ENCODE measurements around the gene THG1L. TPM values are rescaled to one million over a fixed set of nuclear protein-coding genes. Genes with fewer than 3 reads are reported as not detected.
A peak's percentile ranks its signal among the peaks of the same experiment; 100 is the strongest.

THG1L gene
- total and polyA plus RNA-seq, 2 of the 4 experiments (the other 2 are of a cell fraction): 15.2 to 20.4 TPM

DNA sequence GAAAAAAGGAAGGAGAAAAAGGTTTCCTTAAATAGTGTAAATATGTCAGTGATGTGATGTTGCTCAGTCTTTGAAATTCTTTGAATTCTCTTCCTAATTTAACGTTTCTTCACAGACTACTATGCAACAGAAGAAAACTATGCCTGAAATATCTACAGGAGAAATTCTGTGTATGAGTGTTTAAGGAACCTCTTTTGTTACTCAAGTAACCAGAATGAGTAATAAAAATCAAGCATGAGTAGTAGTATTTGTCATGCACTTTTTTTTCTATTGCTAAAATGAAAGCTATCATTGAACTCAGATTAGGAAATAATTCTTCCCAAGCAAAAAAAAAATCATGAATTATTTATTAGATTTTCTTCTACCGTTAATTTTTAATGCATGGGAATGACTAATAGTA lies 20.3 kb upstream of the THG1L start:
- H3K4me1 ChIP-seq (ENCODE audit: control insufficient read depth, insufficient read depth, low read length): peaks cover 2% of the 10 kb centered on the region; the same call in 1 of the 2 replicates
- peaks cover 5% of the 10 kb centered on the region for H3K9me1 ChIP-seq (ENCODE audit: insufficient read depth, low read length)
- no peaks in the 10 kb centered on the region for H3K27me3 ChIP-seq (ENCODE audit: control insufficient read depth, insufficient read depth, low read length)
- no peak overlapping the region for H4K91ac ChIP-seq (ENCODE audit: insufficient read depth, low read depth, low read length)
- H3K4ac ChIP-seq (ENCODE audit: low read depth, low read length): no peak overlapping the region; the same call in 1 of the 2 replicates
- no peak overlapping the region for H2AK5ac ChIP-seq (ENCODE audit: low read depth, low read length)
- H3K4me3 ChIP-seq (ENCODE audit: insufficient read depth, low read depth, low read length): no peak overlapping the region
- H3K18ac ChIP-seq (ENCODE audit: low read depth, low read length): no peak overlapping the region
- H2BK5ac ChIP-seq (ENCODE audit: low read depth, low read length, poor library complexity, severe bottlenecking): peak overlapping the region; percentile 63
- no peak overlapping the region for H2BK15ac ChIP-seq (ENCODE audit: low read depth, low read length)
- no peak overlapping the region; a peak in 1 of 4 replicates for H4K8ac ChIP-seq (ENCODE audit: low read depth in 2 of 2, low read length in 2 of 2)
- no peak overlapping the region for H2BK120ac ChIP-seq (ENCODE audit: low read depth, low read length)
- H3K56ac ChIP-seq (ENCODE audit: extremely low read depth, insufficient read depth, low read length): no peak overlapping the region
- no peak overlapping the region for H2BK20ac ChIP-seq (ENCODE audit: low read depth, low read length)
- no peak overlapping the region for H3K14ac ChIP-seq (replicated peaks; ENCODE audit: low read depth, low read length)
- no peaks in the 10 kb centered on the region for H3K79me1 ChIP-seq (ENCODE audit: low read depth in 1 of 2, low read length in 2 of 2)
- H3K23ac ChIP-seq (ENCODE audit: low read depth, low read length): no peak overlapping the region
- TF ChIP-seq USF2 (IDR thresholded peaks at IDR 0.05; ENCODE audit: low read depth, low read length) (no peak), SMC3 (IDR thresholded peaks at IDR 0.05; ENCODE audit: low read depth, low read length) (0 out of 2 replicates have a peak, but pooled peaks have one; percentile 3), MAFK (IDR thresholded peaks at IDR 0.05; ENCODE audit: low read depth, low read length) (0 out of 2 replicates have a peak, but pooled peaks have one; percentile 9), RCOR1 (IDR thresholded peaks at IDR 0.05; ENCODE audit: insufficient replicate concordance, low read length) (no peak), RFX5 (IDR thresholded peaks at IDR 0.05; ENCODE audit: low read depth, low read length) (no peak), POLR2A (IDR thresholded peaks at IDR 0.05; ENCODE audit: low read depth, low read length) (no peak), MXI1 (IDR thresholded peaks at IDR 0.05; ENCODE audit: borderline replicate concordance, low read depth, low read length) (no peak), CHD1 (IDR thresholded peaks at IDR 0.05; ENCODE audit: low read depth, low read length) (no peak), MAZ (IDR thresholded peaks at IDR 0.05; ENCODE audit: borderline replicate concordance, low read depth, low read length) (no peak), BHLHE40 (IDR thresholded peaks at IDR 0.05; ENCODE audit: low read depth, low read length) (no peak), FOS (IDR thresholded peaks at IDR 0.05; ENCODE audit: low read depth, low read length) (0 out of 2 replicates have a peak, but pooled peaks have one; percentile 18), CEBPB (IDR thresholded peaks at IDR 0.05; ENCODE audit: low read depth, low read length) (peak; percentile 78), ELK1 (IDR thresholded peaks at IDR 0.05; ENCODE audit: borderline replicate concordance, low read depth, low read length) (no peak), RAD21 (IDR thresholded peaks at IDR 0.05; ENCODE audit: low read length) (no peak), CTCF (conservative IDR thresholded peaks at IDR 0.05; ENCODE audit: low read depth, low read length) (no peak), NFE2L2 (IDR thresholded peaks at IDR 0.05; ENCODE audit: low read depth, low read length) (no peak)
- no peak overlapping the region for H2AK9ac ChIP-seq (replicated peaks; ENCODE audit: low read depth, low read length, poor library complexity)
- ChIA-PET POLR2A (ENCODE audit: unreplicated experiment) (no interaction called here), CTCF (interaction anchor here (0.6 kb wide), 1 partner anchor 563 kb away, joined by 3 read pairs; no protein-coding TSS in a partner anchor)
- H3K4me2 ChIP-seq (ENCODE audit: low read depth, low read length): no peak overlapping the region; the same call in 1 of the 2 replicates
- no peaks in the 10 kb centered on the region for H3K9me3 ChIP-seq (ENCODE audit: control insufficient read depth, insufficient read depth, low read length)
- no peak overlapping the region for H4K5ac ChIP-seq (ENCODE audit: low read depth, low read length)
- no TSS peak for BruUV-seq (replicated peaks)
- peak; percentile 86 for DNase-seq
- H3K27ac ChIP-seq (ENCODE audit: insufficient read depth, low read length): no peak overlapping the region
- intact Hi-C loops (cut with micrococcal nuclease) (loop anchor here (10.0 kb wide), 1 partner anchor 206 kb away; no protein-coding TSS in a partner anchor), in situ Hi-C loops (cut with MboI; ENCODE audit: low sequenced_read_pairs) (loop anchor here (10.0 kb wide), 2 partner anchors 206 to 356 kb away; no protein-coding TSS in a partner anchor), dilution Hi-C loops (cut with HindIII; ENCODE audit: low sequenced_read_pairs, unreplicated experiment) (no loop called here)
- H2AFZ ChIP-seq (replicated peaks; ENCODE audit: low read length, poor library complexity): no peak overlapping the region
- WGBS, 2 experiments (ENCODE audit: extremely low coverage in 2 of 2, insufficient read length in 1 of 2): no CpG with 5 or more reads among the region's 2 CpGs
- no peaks in the 10 kb centered on the region for H4K20me1 ChIP-seq (ENCODE audit: insufficient read depth, low read length)
- H3K36me3 ChIP-seq (ENCODE audit: control insufficient read depth, insufficient read depth, low read length): no peaks in the 10 kb centered on the region
- peak; percentile 82 for ATAC-seq (ENCODE audit: low read depth)
- no peak overlapping the region for H3K9ac ChIP-seq (ENCODE audit: low read depth, low read length)

All from IMR-90 (cell line).